Testis (tissue), 2 donors: ENCODE results near the gene NAB1.

Experiments
- CTCF ChIP-seq, 3 experiments: fragments of 450-650 bp in 2 of 3; fragments of 200-600 bp in 1 of 3; sonication (generic) in 1 of 3; IDR thresholded peaks; one replicate each; pipeline ENCODE4 v1.5.1; 2016 to 2019; ENCODE audit warnings: antibody characterized with exemption in 3 of 3, mild to moderate bottlenecking in 2 of 3, moderate library complexity in 1 of 3
- POLR2A ChIP-seq: fragments of 450-650 bp; IDR thresholded peaks from one replicate; pipeline ENCODE4 v1.6.1; 2017; ENCODE audit warnings: antibody characterized with exemption, mild to moderate bottlenecking, moderate library complexity

GRCh38 chr2:190723397-190724090 lies 74.7 kb downstream of the NAB1 start:
- TF ChIP-seq POLR2A (no peak), CTCF (IDR thresholded peaks at IDR 0.05) (no peak)
